ENCODE data around the gene FGF22. TPM values are rescaled to one million over a fixed set of nuclear protein-coding genes. Genes with fewer than 3 reads are reported as not detected.
A peak's percentile ranks its signal among the peaks of the same experiment; 100 is the strongest.

The FGF22 gene
- total and polyA plus RNA-seq, 2 of the 8 experiments (the other 6 are each of a cell fraction or from before 2014, with no cell fraction given): 0.44 to 1.7 TPM

- peaks cover 53 to 57% of the 10 kb centered on the region in 2 experiments for H4K20me1 ChIP-seq (replicated peaks in 1 of 2; ENCODE audit: control insufficient read depth in 1 of 2, insufficient read depth in 2 of 2, low read length in 2 of 2)
- H3K9ac ChIP-seq (replicated peaks in 1 of 4; ENCODE audit: extremely low read depth in 1 of 4, low read depth in 3 of 4, low read length in 3 of 4): no peak overlapping the region
- H2AFZ ChIP-seq (ENCODE audit: low read length): no peak overlapping the region
- no peak overlapping the region for H2BK20ac ChIP-seq (ENCODE audit: low read length)
- no peak for FAIRE-seq
- no peak overlapping the region for H4K5ac ChIP-seq (ENCODE audit: insufficient read length, low read depth, low read length)
- H3K56ac ChIP-seq (replicated peaks; ENCODE audit: insufficient read length, low read depth, low read length): peak overlapping the region; percentile 19
- 92% methylated on average over 17 of the region's 17 CpGs; no CpG with 5 or more reads in 1 of the 2 experiments for WGBS, 2 experiments (ENCODE audit: extremely low coverage in 1 of 2, insufficient coverage in 1 of 2, insufficient read length in 1 of 2, insufficient replicate concordance in 2 of 2, low coverage in 1 of 2, low lambda C conversion rate in 2 of 2, missing lambda C conversion rate in 1 of 2)
- H3K27me3 ChIP-seq (replicated peaks in 1 of 4; ENCODE audit: control insufficient read depth in 3 of 4, extremely low read depth in 1 of 4, insufficient read depth in 3 of 4, low read length in 3 of 4): no peaks in the 10 kb centered on the region
- no peak overlapping the region for H4K8ac ChIP-seq (ENCODE audit: extremely low read depth, insufficient read depth, low read length)
- no peak overlapping the region for H2AK5ac ChIP-seq (ENCODE audit: low read depth, low read length)
- H3K36me3 ChIP-seq (ENCODE audit: control insufficient read depth in 2 of 4, insufficient read depth in 4 of 4, low read length in 3 of 4): peaks cover 2 to 26% (median 4%) of the 10 kb centered on the region in 4 experiments; a peak in 6 of 8 replicates
- no peak overlapping the region for H3K4me3 ChIP-seq (ENCODE audit: extremely low read depth in 1 of 4, insufficient read depth in 2 of 4, low read depth in 3 of 4, low read length in 4 of 4)
- peaks cover 18% of the 10 kb centered on the region for H3K79me1 ChIP-seq (ENCODE audit: low read depth, low read length)
- H2BK5ac ChIP-seq (ENCODE audit: low read depth, low read length): peak overlapping the region; percentile 35; the same call in 1 of the 2 replicates
- H3K27ac ChIP-seq (ENCODE audit: low read depth, low read length): no peak overlapping the region
- ChIA-PET CTCF (ENCODE audit: partially characterized antibody) (interaction anchor here (0.8 to 1.9 kb wide), 4 partner anchors 27 to 61 kb away, joined by 3 to 10 read pairs (median 4); no protein-coding TSS in a partner anchor), POLR2A (ENCODE audit: partially characterized antibody) (interaction anchor here (0.9 to 2.0 kb wide), 4 partner anchors 8 to 614 kb away, joined by 3 to 9 read pairs (median 3); no protein-coding TSS in a partner anchor)
- DNase-seq (ENCODE audit: low read depth in 1 of 2, low spot score in 2 of 2): no peak
- H3K4me1 ChIP-seq (replicated peaks in 1 of 4; ENCODE audit: control insufficient read depth in 3 of 4, insufficient read depth in 4 of 4, low read length in 3 of 4): peaks cover 0 to 2% (median 0%) of the 10 kb centered on the region in 4 experiments; a peak in 3 of 7 replicates
- TF ChIP-seq, protein P1, sequence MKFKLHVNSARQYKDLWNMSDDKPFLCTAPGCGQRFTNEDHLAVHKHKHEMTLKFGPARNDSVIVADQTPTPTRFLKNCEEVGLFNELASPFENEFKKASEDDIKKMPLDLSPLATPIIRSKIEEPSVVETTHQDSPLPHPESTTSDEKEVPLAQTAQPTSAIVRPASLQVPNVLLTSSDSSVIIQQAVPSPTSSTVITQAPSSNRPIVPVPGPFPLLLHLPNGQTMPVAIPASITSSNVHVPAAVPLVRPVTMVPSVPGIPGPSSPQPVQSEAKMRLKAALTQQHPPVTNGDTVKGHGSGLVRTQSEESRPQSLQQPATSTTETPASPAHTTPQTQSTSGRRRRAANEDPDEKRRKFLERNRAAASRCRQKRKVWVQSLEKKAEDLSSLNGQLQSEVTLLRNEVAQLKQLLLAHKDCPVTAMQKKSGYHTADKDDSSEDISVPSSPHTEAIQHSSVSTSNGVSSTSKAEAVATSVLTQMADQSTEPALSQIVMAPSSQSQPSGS (IDR thresholded peaks at IDR 0.05; ENCODE audit: low read length): no peak
- TF ChIP-seq TEAD4 (IDR thresholded peaks at IDR 0.05; ENCODE audit: low read depth, low read length) (no peak), POLR2A (IDR thresholded peaks at IDR 0.05; ENCODE audit: control extremely low read depth in 1 of 2, low read depth in 2 of 2, low read length in 2 of 2) (no peak), SIX5 (IDR thresholded peaks at IDR 0.05; ENCODE audit: low read depth, low read length) (no peak), MAFK (IDR thresholded peaks at IDR 0.05; ENCODE audit: low read depth, low read length) (no peak)
- H3K18ac ChIP-seq (ENCODE audit: extremely low read depth, low read length): no peak overlapping the region
- H2BK120ac ChIP-seq (replicated peaks; ENCODE audit: low read depth, low read length): no peak overlapping the region
- H3K14ac ChIP-seq (ENCODE audit: insufficient read length): no peak overlapping the region
- no peaks in the 10 kb centered on the region for H3K23me2 ChIP-seq (ENCODE audit: low read depth, low read length)
- peaks cover 42 to 85% of the 10 kb centered on the region in 2 experiments for H3K79me2 ChIP-seq (ENCODE audit: control insufficient read depth in 1 of 2, insufficient read depth in 2 of 2, low read length in 2 of 2)
- H3K4me2 ChIP-seq (ENCODE audit: insufficient read depth in 1 of 2, low read depth in 2 of 2, low read length in 2 of 2): no peak overlapping the region
- no peak overlapping the region for H3K23ac ChIP-seq (ENCODE audit: insufficient read length)
- H2BK15ac ChIP-seq (ENCODE audit: low read length): no peak overlapping the region
- H2BK12ac ChIP-seq (ENCODE audit: low read depth, low read length): no peak overlapping the region
- H3K4ac ChIP-seq (replicated peaks; ENCODE audit: insufficient read length, low read depth, low read length): no peak overlapping the region
- no peaks in the 10 kb centered on the region for H3K9me3 ChIP-seq (ENCODE audit: insufficient read depth in 2 of 2, low read depth in 1 of 2, low read length in 1 of 2)
- no peak overlapping the region for H4K91ac ChIP-seq (replicated peaks; ENCODE audit: insufficient read length, low read length)
Measured at GRCh38 chr19:655691-656090, 16.0 kb downstream of the FGF22 start.
